HEK293 (cell line): ENCODE data around the gene FUCA1.
A peak's percentile ranks its signal among the peaks of the same experiment; 100 is the strongest.

Experiments used
- CTCF ChIA-PET: fragments of 350-600 bp; formaldehyde crosslinking; extraction: SDS; loops from one replicate; lab custom pipeline; 2021; ENCODE audit warnings: antibody characterized with exemption; lab: Yijun Ruan, JAX
- POLR2A ChIA-PET: fragments of 300-600 bp; formaldehyde crosslinking; extraction: SDS; loops from one replicate; lab custom pipeline; 2020; ENCODE audit warnings: antibody characterized with exemption, inconsistent platforms; lab: Yijun Ruan, JAX
- H3K27ac ChIP-seq: fragments of 200-500 bp; sonication (Bioruptor generic); 2 replicates; pipeline ENCODE4 v1.5.1; 2014; ENCODE audit warnings: low read depth, low read length, control low read depth, inconsistent platforms; ENCODE audit errors: extremely low read depth
- H3K36me3 ChIP-seq, 2 experiments: fragments of 200-500 bp in 1 of 2; sonication (Bioruptor generic) in 1 of 2; 1 replicate in 1 of 2; 2 replicates in 1 of 2; pipeline ENCODE4 v1.5.1; 2014 to 2017; ENCODE audit warnings: inconsistent platforms in 2 of 2, low read length in 2 of 2; ENCODE audit not compliant: control insufficient read depth in 2 of 2, insufficient read depth in 1 of 2
- H3K4me1 ChIP-seq: fragments of 200-500 bp; sonication (Bioruptor generic); 2 replicates; pipeline ENCODE4 v1.5.1; 2014; ENCODE audit warnings: mild to moderate bottlenecking, low read length, inconsistent platforms; ENCODE audit not compliant: control insufficient read depth, insufficient read depth
- H3K4me3 ChIP-seq: 2 replicates; pipeline ENCODE4 v1.5.1; 2011; ENCODE audit warnings: low read depth, mild to moderate bottlenecking, control low read depth, low read length, moderate library complexity
- H3K9me3 ChIP-seq: fragments of 200-500 bp; sonication (Bioruptor generic); 2 replicates; pipeline ENCODE4 v1.5.1; 2014; ENCODE audit warnings: low read depth, low read length, inconsistent platforms; ENCODE audit not compliant: control insufficient read depth, insufficient read depth
- EGR2 ChIP-seq: fragments of 450-650 bp; formaldehyde crosslinking; IDR thresholded peaks from 2 replicates; pipeline ENCODE4 v1.5.1; 2016; ENCODE audit warnings: low read depth, missing biosample characterization, missing genetic modification characterization
- GLIS1 ChIP-seq: fragments of 450-650 bp; formaldehyde crosslinking; IDR thresholded peaks from 2 replicates; pipeline ENCODE4 v1.5.1; 2016; ENCODE audit warnings: missing biosample characterization, missing genetic modification characterization
- KLF1 ChIP-seq: fragments of 450-650 bp; formaldehyde crosslinking; IDR thresholded peaks from 2 replicates; pipeline ENCODE4 v1.5.1; 2016; ENCODE audit warnings: missing biosample characterization, missing genetic modification characterization
- KLF16 ChIP-seq: fragments of 450-650 bp; formaldehyde crosslinking; IDR thresholded peaks from 2 replicates; pipeline ENCODE4 v1.5.1; 2017; ENCODE audit warnings: missing biosample characterization, missing genetic modification characterization
- KLF8 ChIP-seq: fragments of 450-650 bp; formaldehyde crosslinking; IDR thresholded peaks from 2 replicates; pipeline ENCODE4 v1.5.1; 2016; ENCODE audit warnings: missing biosample characterization, missing genetic modification characterization
- PRDM1 ChIP-seq: fragments of 450-650 bp; formaldehyde crosslinking; IDR thresholded peaks from 2 replicates; pipeline ENCODE4; 2016; ENCODE audit warnings: missing biosample characterization, missing genetic modification characterization
- PRDM10 ChIP-seq: fragments of 450-650 bp; formaldehyde crosslinking; IDR thresholded peaks from 2 replicates; pipeline ENCODE4 v1.5.1; 2016; ENCODE audit warnings: missing biosample characterization, missing genetic modification characterization
- SCRT1 ChIP-seq: fragments of 450-650 bp; formaldehyde crosslinking; IDR thresholded peaks from 2 replicates; pipeline ENCODE4 v1.5.1; 2016; ENCODE audit warnings: missing biosample characterization, missing genetic modification characterization, borderline replicate concordance
- SP2 ChIP-seq: fragments of 450-650 bp; formaldehyde crosslinking; IDR thresholded peaks from 2 replicates; pipeline ENCODE4 v1.5.1; 2016; ENCODE audit warnings: missing biosample characterization, missing genetic modification characterization
- TCF7L2 ChIP-seq: IDR thresholded peaks from 2 replicates; pipeline ENCODE4 v1.6.1; 2011; ENCODE audit warnings: low read depth, mild to moderate bottlenecking, inconsistent platforms, low read length, moderate library complexity, borderline replicate concordance
- WT1 ChIP-seq: fragments of 450-650 bp; formaldehyde crosslinking; IDR thresholded peaks from 2 replicates; pipeline ENCODE4 v1.5.1; 2016; ENCODE audit warnings: missing biosample characterization, missing genetic modification characterization
- ZBTB17 ChIP-seq: fragments of 450-650 bp; formaldehyde crosslinking; IDR thresholded peaks from 2 replicates; pipeline ENCODE4 v1.5.1; 2016; ENCODE audit warnings: missing biosample characterization, missing genetic modification characterization
- ZBTB6 ChIP-seq: fragments of 450-650 bp; formaldehyde crosslinking; IDR thresholded peaks from 2 replicates; pipeline ENCODE4 v1.5.1; 2017; ENCODE audit warnings: missing biosample characterization, missing genetic modification characterization
- ZBTB7A ChIP-seq: fragments of 450-650 bp; formaldehyde crosslinking; IDR thresholded peaks from 2 replicates; pipeline ENCODE4 v1.5.1; 2016; ENCODE audit warnings: low read depth, missing biosample characterization, missing genetic modification characterization
- ZFP37 ChIP-seq: fragments of 450-650 bp; formaldehyde crosslinking; IDR thresholded peaks from 2 replicates; pipeline ENCODE4 v1.5.1; 2016; ENCODE audit warnings: missing biosample characterization, missing genetic modification characterization
- ZNF121 ChIP-seq: fragments of 450-650 bp; formaldehyde crosslinking; IDR thresholded peaks from 2 replicates; pipeline ENCODE4 v1.5.1; 2016; ENCODE audit warnings: missing biosample characterization, missing genetic modification characterization
- ZNF140 ChIP-seq: fragments of 450-650 bp; formaldehyde crosslinking; IDR thresholded peaks from 2 replicates; pipeline ENCODE4 v1.5.1; 2016; ENCODE audit warnings: missing biosample characterization, missing genetic modification characterization
- ZNF214 ChIP-seq: fragments of 450-650 bp; formaldehyde crosslinking; IDR thresholded peaks from 2 replicates; pipeline ENCODE4 v1.5.1; 2017; ENCODE audit warnings: missing biosample characterization, mild to moderate bottlenecking, missing genetic modification characterization, borderline replicate concordance
- ZNF248 ChIP-seq: fragments of 450-650 bp; formaldehyde crosslinking; IDR thresholded peaks from 2 replicates; pipeline ENCODE4 v1.5.1; 2017; ENCODE audit warnings: missing biosample characterization, missing genetic modification characterization
- ZNF311 ChIP-seq: fragments of 450-650 bp; formaldehyde crosslinking; IDR thresholded peaks from 2 replicates; pipeline ENCODE4 v1.5.1; 2017; ENCODE audit warnings: missing biosample characterization, missing genetic modification characterization, borderline replicate concordance
- ZNF341 ChIP-seq: fragments of 450-650 bp; formaldehyde crosslinking; IDR thresholded peaks from 2 replicates; pipeline ENCODE4; 2016; ENCODE audit warnings: low read depth, missing biosample characterization, missing genetic modification characterization
- ZNF391 ChIP-seq: fragments of 450-650 bp; formaldehyde crosslinking; IDR thresholded peaks from 2 replicates; pipeline ENCODE4 v1.5.1; 2016; ENCODE audit warnings: low read depth, missing biosample characterization, missing genetic modification characterization, borderline replicate concordance
- ZNF423 ChIP-seq: fragments of 450-650 bp; formaldehyde crosslinking; IDR thresholded peaks from 2 replicates; pipeline ENCODE4 v1.5.1; 2016; ENCODE audit warnings: missing biosample characterization, missing genetic modification characterization
- ZNF626 ChIP-seq: fragments of 450-650 bp; sonication (Bioruptor Pico); formaldehyde crosslinking; IDR thresholded peaks from 2 replicates; pipeline ENCODE4 v1.5.1; 2018; ENCODE audit warnings: missing biosample characterization, missing genetic modification characterization, inconsistent platforms
- ZNF629 ChIP-seq: fragments of 450-650 bp; formaldehyde crosslinking; IDR thresholded peaks from 2 replicates; pipeline ENCODE4 v1.5.1; 2017; ENCODE audit warnings: missing biosample characterization, missing genetic modification characterization
- ZNF639 ChIP-seq: fragments of 450-650 bp; formaldehyde crosslinking; IDR thresholded peaks from 2 replicates; pipeline ENCODE4 v1.5.1; 2016; ENCODE audit warnings: missing biosample characterization, missing genetic modification characterization
- ZNF670 ChIP-seq: fragments of 450-650 bp; formaldehyde crosslinking; IDR thresholded peaks from 2 replicates; pipeline ENCODE4 v1.5.1; 2016; ENCODE audit warnings: missing biosample characterization, missing genetic modification characterization, low read depth
- ZNF701 ChIP-seq: fragments of 450-650 bp; formaldehyde crosslinking; IDR thresholded peaks from 2 replicates; pipeline ENCODE4 v1.5.1; 2016; ENCODE audit warnings: missing biosample characterization, missing genetic modification characterization
- ZNF837 ChIP-seq: fragments of 450-650 bp; formaldehyde crosslinking; IDR thresholded peaks from 2 replicates; pipeline ENCODE4 v1.5.1; 2016; ENCODE audit warnings: missing biosample characterization, missing genetic modification characterization

FUCA1 gene

GRCh38 chr1:23825076-23825761 lies 42.9 kb downstream of the FUCA1 start, which contains the start of gene HMGCL (continued):
- TF ChIP-seq KLF8 (tag by site-specific recombination) (peak; percentile 90), SP2 (peak; percentile 75), ZNF670 (no peak), KLF1 (tag by site-specific recombination) (peak; percentile 78), ZNF248 (tag by site-specific recombination) (no peak), ZNF626 (no peak), ZNF391 (tag by site-specific recombination) (peak; percentile 78), ZNF837 (tag by site-specific recombination) (no peak), WT1 (peak; percentile 34; the same call in 1 of the 2 replicates), ZBTB6 (no peak), KLF16 (tag by site-specific recombination) (peak; percentile 78; the same call in 1 of the 2 replicates), ZBTB17 (tag by site-specific recombination) (peak; percentile 88), PRDM1 (tag by site-specific recombination) (no peak), ZNF341 (peak; percentile 73), PRDM10 (tag by site-specific recombination) (peak; percentile 14; the same call in 1 of the 2 replicates), GLIS1 (tag by site-specific recombination) (peak; percentile 31; the same call in 1 of the 2 replicates), EGR2 (tag by site-specific recombination) (peak; percentile 75), ZNF639 (tag by site-specific recombination) (peak; percentile 48; the same call in 1 of the 2 replicates), TCF7L2 (no peak), SCRT1 (tag by site-specific recombination) (no peak), ZBTB7A (tag by site-specific recombination) (peak; percentile 85; the same call in 1 of the 2 replicates), ZNF214 (no peak)

GRCh38 chr1:23824711-23825075 lies 43.4 kb downstream of the FUCA1 start:
- Histone ChIP-seq H3K27ac (peak overlapping the region; percentile 57), H3K4me1 (no peaks in the 10 kb centered on the region), H3K4me3 (peak overlapping the region; percentile 97), H3K36me3 (no peaks in the 10 kb centered on the region), H3K9me3 (no peaks in the 10 kb centered on the region)
- CTCF ChIA-PET, result interaction anchor here (0.7 to 5.7 kb wide), 6 partner anchors 11 to 92 kb away, joined by 3 to 80 read pairs (median 6); partner anchors contain the start of gene PITHD1
- TF ChIP-seq ZNF121 (no peak), ZNF423 (no peak), PRDM1 (tag by site-specific recombination) (peak; percentile 91), ZNF701 (tag by site-specific recombination) (no peak), ZNF311 (no peak), ZNF629 (tag by site-specific recombination) (no peak), ZFP37 (tag by site-specific recombination) (no peak), ZNF140 (tag by site-specific recombination) (no peak)
- POLR2A ChIA-PET, result interaction anchor here (0.6 to 3.1 kb wide), 10 partner anchors 8 to 412 kb away, joined by 3 to 11 read pairs (median 4); partner anchors contain the start of genes GALE, PITHD1 and PNRC2
